Lower lobe of right lung (tissue), 2 donors: ENCODE results near the gene ROPN1B. TPM values are rescaled to one million over a fixed set of nuclear protein-coding genes. Genes with fewer than 3 reads are reported as not detected.
"Not testable (repeated sequence)": the region's sequence is repeated elsewhere in the genome, so short reads cannot be mapped to it uniquely, and the experiment has no call there.

Experiments used
- ATAC-seq, 2 donors: fragments of 200-7000 bp; cut with Tn5 transposase; one replicate each; pipeline ENCODE4 v1.9.1; 2020 to 2022; ENCODE audit warnings: mild to moderate bottlenecking in 2 of 2, moderate library complexity in 2 of 2
- DNase-seq: peaks from one replicate; pipeline ENCODE4 v3.0.0-alpha.2; 2020
- H3K27ac ChIP-seq: fragments of 200-600 bp; one replicate; pipeline ENCODE4 v1.8.0; 2022
- H3K27me3 ChIP-seq: fragments of 200-600 bp; one replicate; pipeline ENCODE4 v1.8.0; 2022; ENCODE audit warnings: low read depth
- H3K36me3 ChIP-seq: fragments of 200-600 bp; one replicate; pipeline ENCODE4 v1.8.0; 2022; ENCODE audit warnings: mild to moderate bottlenecking
- H3K4me1 ChIP-seq: fragments of 200-600 bp; one replicate; pipeline ENCODE4 v1.8.0; 2022
- H3K4me3 ChIP-seq: fragments of 200-600 bp; one replicate; pipeline ENCODE4 v1.8.0; 2022; ENCODE audit warnings: mild to moderate bottlenecking
- H3K9me3 ChIP-seq: fragments of 200-600 bp; one replicate; pipeline ENCODE4 v1.8.0; 2022
- CTCF ChIP-seq: fragments of 200-600 bp; IDR thresholded peaks from one replicate; pipeline ENCODE4 v1.8.0; 2022; ENCODE audit warnings: antibody characterized with exemption, mild to moderate bottlenecking
- intact Hi-C: fragments of 100-400 bp; cut with DNase I; formaldehyde crosslinking; loops from one replicate; pipeline ENCODE4 v1.11.0; 2022
- long read RNA-seq: library from polyadenylated mRNA; unstranded; transcript quantifications from one replicate; pipeline ENCODE4 v2.0.0, GENCODE V29; 2021
- total RNA-seq: library from RNA; stranded (reverse); fragmentation: NEBNext Ultra II Directional; extraction: Animal tissue kit (Norgen Biotek cat#: 25700); gene quantifications from one replicate; pipeline ENCODE4 v1.2.1, GENCODE V29; 2021
- donor health status: DM: no; HTN: yes; CAD: no; lungs with severe emphysema.

ROPN1B gene
- total RNA-seq = 0.50 TPM
- long read RNA-seq, partial matches to known transcripts = 0 of 1 reads
- long read RNA-seq, other reads (novel, unspliced or antisense) = 1 of 1 reads

DNA sequence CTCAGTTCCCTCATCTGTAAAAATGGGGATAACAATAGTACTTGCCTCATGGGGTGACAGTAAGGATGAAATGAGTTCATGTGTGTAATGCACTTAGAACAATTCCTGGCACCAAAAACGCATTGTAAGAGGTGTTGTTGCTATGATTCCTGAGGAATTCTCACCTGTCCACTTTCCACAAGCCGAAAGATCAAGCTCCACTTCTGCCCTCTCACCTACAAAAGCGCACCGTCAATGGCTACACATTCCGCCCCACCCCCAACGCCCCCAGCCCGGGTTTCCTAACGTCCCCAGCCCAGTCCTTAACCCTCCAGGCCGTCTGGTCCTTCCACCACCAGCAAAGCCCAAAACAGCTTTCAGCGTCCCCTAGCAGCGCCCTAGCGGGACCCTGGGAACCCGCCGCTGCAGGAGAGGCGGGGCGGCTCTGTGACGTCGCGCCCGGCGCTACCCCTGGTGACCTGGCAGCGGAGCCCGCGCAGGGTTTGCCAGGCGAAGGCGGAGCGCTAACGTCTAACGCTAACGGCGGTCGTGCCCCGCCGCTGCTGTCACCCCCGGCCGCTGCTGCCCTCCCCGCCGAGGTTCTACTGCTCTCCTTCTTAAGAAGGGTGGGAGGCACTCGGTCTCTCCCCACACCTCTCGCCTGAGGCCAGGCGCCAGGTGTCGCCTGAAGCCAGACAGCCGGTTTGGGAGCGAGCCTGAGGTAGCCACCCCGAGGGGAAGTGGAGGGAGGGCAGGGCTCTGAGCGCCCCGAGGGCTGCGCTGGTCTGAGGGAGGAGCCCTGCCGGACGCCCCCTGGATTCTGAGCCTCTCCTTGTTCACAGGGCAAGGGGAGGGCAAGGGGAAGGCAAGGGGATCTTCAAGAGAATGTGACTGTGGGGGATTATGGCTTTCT lies at the start of gene ROPN1B:
ROPN1B (plus strand) TSS at position 478 of the 892 bp plus-strand sequence. CDS start 2,877 bp downstream, outside the sequence.
- H3K27me3 ChIP-seq = peaks cover 20% of the 10 kb centered on the region
- H3K36me3 ChIP-seq, DNase-seq, intact Hi-C loops, H3K4me3 ChIP-seq, H3K27ac ChIP-seq, H3K4me1 ChIP-seq, H3K9me3 ChIP-seq: not testable (repeated sequence)
- peak; percentile 88 to 94 for ATAC-seq

DNA sequence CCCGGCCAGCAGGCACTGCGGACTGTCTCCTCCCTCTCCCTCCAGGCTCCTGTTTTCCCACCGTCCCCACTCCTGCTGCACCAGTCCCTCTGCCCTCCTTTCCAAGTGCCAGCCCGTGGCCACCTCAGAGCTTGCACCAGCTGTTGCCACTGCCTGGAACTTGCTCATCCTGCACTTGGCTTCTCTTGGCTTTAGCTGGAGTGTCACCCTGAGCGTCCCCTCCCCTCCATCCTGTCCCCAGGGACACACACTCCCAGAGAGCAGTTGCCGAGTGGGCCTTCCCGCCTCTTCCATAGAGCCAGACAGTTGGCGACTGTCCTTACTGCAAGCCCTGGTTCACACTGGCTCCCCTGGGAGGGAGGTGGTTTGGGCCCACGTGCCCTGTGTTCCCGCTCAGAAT lies 48.8 kb upstream of the ROPN1B start:
- H3K27ac ChIP-seq, H3K9me3 ChIP-seq, H3K36me3 ChIP-seq, H3K27me3 ChIP-seq, H3K4me3 ChIP-seq, ATAC-seq, intact Hi-C loops, DNase-seq, H3K4me1 ChIP-seq: not testable (repeated sequence)

GRCh38 chr3:125920751-125921279 lies 48.2 kb upstream of the ROPN1B start:
- H3K27ac ChIP-seq, DNase-seq, H3K4me1 ChIP-seq, ATAC-seq, H3K4me3 ChIP-seq, intact Hi-C loops, H3K9me3 ChIP-seq, H3K27me3 ChIP-seq, H3K36me3 ChIP-seq: not testable (repeated sequence)

DNA sequence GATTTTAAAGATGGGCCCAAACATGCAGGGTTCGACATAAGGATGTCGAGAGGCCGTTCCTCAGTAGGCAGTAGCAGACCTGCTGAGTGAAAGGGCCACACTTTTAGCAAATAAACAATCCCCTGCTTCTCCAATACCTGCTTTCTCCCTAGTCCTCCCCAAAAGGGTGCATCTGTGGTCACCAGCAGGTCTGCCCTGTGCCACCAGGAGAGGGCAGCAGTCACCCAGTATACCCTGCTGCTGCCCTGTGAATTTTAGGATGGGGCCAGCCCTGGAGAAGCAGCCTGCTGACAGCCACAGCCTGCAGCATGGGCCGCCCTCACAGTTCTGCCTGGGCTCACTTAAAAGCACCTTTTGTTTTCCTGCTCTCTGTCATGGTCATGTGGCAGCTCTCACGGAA lies 47.3 kb upstream of the ROPN1B start:
- H3K27me3 ChIP-seq, H3K4me1 ChIP-seq, DNase-seq, ATAC-seq, H3K4me3 ChIP-seq, H3K27ac ChIP-seq, H3K36me3 ChIP-seq, H3K9me3 ChIP-seq, intact Hi-C loops: not testable (repeated sequence)
- TF ChIP-seq CTCF = peak; percentile 52

DNA sequence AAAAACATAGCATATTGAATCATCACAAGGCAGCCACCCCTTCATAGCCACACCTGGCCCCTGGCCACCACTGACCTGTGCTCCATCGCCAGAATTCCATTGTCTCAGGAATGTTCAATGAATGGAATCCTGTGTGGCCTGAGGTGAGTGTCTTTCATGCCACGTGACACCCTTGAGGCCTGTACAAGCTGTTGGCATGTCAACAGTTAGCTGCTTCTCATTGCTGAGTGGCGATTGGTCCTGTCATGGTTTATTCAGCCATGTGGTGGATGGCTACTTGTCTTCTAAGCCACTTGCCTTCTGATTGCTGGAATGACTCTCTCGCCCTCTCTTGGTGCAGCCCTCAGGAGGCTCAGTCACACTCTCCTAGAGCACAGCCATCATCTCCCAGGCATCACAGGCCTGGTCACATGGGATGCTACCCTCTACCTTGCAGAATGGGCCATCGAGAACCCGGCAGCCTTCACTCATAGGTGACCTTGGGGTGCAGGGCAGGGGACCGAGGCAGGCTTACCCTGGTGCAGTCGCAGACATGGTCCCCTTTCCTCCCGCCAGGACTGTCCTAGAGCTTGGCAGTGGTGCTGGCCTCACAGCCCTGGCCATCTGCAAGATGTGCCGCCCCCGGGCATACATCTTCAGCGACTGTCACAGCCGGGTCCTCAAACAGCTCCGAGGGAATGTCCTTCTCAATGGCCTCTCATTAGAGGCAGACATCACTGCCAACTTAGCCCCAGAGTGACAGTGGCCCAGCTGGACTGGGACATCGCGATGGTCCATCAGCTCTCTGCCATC lies 45.5 kb upstream of the ROPN1B start:
- H3K27ac ChIP-seq, ATAC-seq, DNase-seq, H3K36me3 ChIP-seq, intact Hi-C loops, H3K9me3 ChIP-seq, H3K4me1 ChIP-seq, H3K4me3 ChIP-seq, H3K27me3 ChIP-seq: not testable (repeated sequence)

DNA sequence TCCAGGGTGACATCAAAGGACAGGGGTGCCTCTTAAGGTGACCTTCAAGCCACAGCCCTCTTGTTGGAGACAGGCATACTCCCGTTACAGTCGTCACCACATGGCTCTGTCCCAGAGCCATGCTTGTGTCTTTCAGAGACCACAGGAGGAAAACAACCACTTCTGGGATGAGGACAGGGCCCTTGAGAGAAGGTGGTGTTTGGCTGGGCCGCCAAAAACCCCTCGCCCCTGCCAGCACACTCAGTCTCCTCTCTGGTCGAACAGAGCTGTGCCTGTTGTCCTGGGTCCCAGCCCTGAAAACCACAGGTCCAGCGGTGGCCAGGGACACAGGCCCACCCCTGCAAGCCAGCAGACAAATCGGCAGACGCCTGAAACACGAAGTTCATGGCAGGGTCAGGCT lies 44.7 kb upstream of the ROPN1B start:
- DNase-seq, H3K9me3 ChIP-seq, H3K27me3 ChIP-seq, H3K4me1 ChIP-seq, H3K27ac ChIP-seq, H3K4me3 ChIP-seq, intact Hi-C loops, H3K36me3 ChIP-seq, ATAC-seq: not testable (repeated sequence)

- H3K27ac ChIP-seq, H3K4me3 ChIP-seq, H3K4me1 ChIP-seq, ATAC-seq, intact Hi-C loops, H3K36me3 ChIP-seq, H3K27me3 ChIP-seq, DNase-seq, H3K9me3 ChIP-seq: not testable (repeated sequence)
Measured at GRCh38 chr3:125925727-125926126, 43.3 kb upstream of the ROPN1B start.

DNA sequence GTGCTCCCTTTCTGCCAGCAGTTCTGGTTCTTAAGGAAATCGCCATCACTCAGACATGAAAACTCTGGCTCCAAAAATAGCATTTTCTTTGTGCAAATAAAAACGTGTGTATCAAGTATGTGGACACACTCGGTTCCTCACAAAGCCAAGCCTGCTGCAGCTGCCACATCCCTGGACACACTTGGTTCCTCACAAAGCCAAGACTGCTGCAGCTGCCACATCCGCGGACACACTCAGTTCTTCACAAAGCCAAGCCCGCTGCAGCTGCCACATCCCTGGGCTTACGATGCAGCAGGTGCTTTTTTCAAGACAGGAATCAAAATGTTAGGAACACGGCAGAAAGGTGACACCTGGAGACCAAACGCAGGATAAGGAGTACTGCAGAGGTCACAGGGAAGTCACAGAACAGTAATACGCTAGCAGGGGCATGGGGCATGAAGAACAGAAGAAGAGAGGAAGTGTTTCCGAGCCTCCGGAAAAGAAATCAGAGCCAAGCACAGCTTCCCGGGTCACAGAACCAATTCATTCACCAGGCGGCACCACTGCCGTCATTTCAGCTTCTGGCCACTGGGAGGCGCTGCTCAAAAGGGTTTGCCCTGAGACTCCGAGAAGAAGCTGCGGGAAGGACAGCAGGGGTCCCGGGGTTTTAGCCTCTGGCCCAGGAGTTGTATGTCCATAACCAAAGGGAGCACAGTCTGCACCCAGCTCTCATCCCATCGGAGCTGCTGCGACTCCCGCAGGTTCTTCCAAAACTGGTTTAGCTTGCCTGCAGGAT lies 40.0 kb upstream of the ROPN1B start:
- H3K27me3 ChIP-seq, H3K4me3 ChIP-seq, ATAC-seq, H3K4me1 ChIP-seq, H3K27ac ChIP-seq, H3K9me3 ChIP-seq, H3K36me3 ChIP-seq, intact Hi-C loops: not testable (repeated sequence)
- peak; percentile 76 for TF ChIP-seq CTCF
- DNase-seq = peak; percentile 68

- H3K36me3 ChIP-seq, H3K9me3 ChIP-seq, H3K27me3 ChIP-seq, ATAC-seq, DNase-seq, H3K27ac ChIP-seq, H3K4me3 ChIP-seq, intact Hi-C loops, H3K4me1 ChIP-seq: not testable (repeated sequence)
Measured at GRCh38 chr3:125929765-125930164, 39.2 kb upstream of the ROPN1B start.

DNA sequence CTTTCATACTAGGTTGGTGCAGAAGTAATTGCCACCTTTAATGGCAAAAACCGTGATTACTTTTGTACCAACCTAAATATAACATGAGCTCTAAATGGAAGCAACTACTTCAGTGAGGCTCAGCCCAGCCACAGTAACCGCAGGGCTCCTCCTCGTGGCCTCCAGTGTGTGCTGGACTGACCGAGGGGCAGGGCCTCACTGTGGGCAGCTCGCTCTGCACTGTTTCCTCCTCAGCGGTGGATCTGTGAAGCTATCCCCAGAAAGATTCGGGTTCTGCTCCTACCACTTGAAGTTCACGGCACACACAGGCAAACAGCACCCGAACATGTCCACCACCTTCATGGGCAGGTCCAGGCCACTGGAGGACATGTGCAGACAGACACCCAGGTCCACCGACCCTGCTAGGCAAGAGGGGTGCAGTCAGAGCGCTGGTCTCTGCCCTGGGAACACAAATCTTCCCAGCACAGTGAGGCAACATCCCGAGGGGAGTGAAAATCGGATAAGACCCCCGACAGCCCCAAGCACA lies 37.6 kb upstream of the ROPN1B start:
- H3K4me1 ChIP-seq, intact Hi-C loops, H3K9me3 ChIP-seq, ATAC-seq, DNase-seq, H3K27me3 ChIP-seq, H3K4me3 ChIP-seq, H3K27ac ChIP-seq, H3K36me3 ChIP-seq: not testable (repeated sequence)
